NOMO-1 (cell line): Measurements from ENCODE around the gene RTN4IP1.
"Not testable (repeated sequence)": the region's sequence is repeated elsewhere in the genome, so short reads cannot be mapped to it uniquely, and the experiment has no call there.

Experiments used
- DNase-seq, 2 experiments: peaks; one replicate each; lab custom pipeline; 2025; ENCODE audit not compliant: unreplicated experiment in 2 of 2; lab: John Stamatoyannopoulos, UW

RTN4IP1 gene

GRCh38 chr6:106628658-106629102, 618 bp downstream of the RTN4IP1 start:
- DNase-seq: peak in 1 of 2 experiments; percentile 22

- DNase-seq: peak in 1 of 2 experiments; percentile 22
These were observed 1.5 kb downstream of the RTN4IP1 start for GRCh38 chr6:106627760-106628159.

GRCh38 chr6:106626485-106626884, 2.8 kb downstream of the RTN4IP1 start:
- no peak for DNase-seq

DNA sequence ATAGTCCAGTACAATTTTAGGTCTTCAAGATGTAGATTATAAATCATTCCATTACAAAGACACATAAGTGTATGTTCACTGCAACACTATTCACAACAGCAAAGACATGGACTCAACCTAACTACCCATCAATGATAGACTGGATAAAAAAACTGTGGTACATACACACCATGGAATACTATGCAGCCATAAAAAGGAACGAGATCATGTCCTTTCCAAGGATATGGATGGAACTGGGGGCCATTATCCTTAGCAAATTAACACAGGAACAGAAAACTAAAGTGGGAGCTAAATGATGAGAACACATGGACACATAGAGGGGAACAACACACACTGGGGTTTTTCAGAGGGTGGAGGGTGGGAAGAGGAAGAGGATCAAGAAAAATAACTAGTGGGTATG, 6.3 kb downstream of the RTN4IP1 start:
- DNase-seq: no peak

- DNase-seq: no peak
These were observed 6.9 kb downstream of the RTN4IP1 start for GRCh38 chr6:106622412-106622811.

DNA sequence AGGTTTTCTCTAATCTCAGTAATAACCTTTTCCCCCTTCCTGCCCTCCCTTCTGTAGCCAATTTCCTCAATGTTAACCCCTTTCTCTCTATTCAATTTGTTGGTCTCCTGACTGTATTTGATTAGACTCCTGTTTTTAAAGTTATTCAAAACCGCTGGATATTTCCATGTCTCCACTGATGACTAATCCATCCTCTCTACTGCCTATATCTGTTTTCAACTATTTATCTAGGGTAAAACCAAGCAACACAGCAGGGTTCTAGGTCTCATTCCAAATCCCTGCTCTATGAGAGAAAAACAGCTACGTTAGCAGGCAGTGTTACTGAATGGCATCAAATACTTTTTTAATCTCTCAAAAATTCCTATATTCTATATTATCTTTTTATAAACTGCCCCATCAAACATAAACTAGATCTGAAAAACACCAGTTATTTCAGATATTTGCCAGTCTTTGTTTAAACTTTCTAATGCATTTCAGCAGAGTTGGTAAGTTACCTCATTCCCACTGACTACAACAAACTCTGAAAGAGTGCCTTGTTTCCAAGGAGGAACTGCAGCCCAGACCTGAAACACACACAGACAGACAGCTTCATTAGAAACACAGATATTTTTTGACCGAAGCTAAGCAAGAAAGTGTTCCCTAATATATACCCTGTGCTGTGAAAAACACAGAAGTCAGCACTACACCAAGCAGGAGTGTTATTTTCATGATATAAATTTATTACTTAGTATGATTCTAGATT, 8.2 kb downstream of the RTN4IP1 start:
- DNase-seq: no peak

DNA sequence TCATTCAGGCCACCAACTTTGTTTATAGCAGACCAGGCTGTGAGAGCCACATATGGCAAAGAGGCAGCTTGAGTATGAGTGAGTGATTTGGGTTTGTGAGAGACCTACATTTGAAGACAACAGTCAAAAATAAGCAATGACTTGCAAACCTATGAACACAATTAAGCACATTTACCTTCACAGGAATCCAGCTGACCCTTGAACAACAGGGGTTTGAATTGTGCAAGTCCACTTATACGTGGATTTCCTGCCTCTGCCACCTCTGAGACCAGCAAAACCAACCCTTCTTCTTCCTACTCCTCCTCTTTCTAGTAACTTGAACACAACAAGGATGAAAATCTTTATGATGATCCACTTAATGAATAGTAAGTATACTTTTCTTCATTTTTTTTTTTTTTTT, 10.1 kb downstream of the RTN4IP1 start:
- no peak for DNase-seq

DNA sequence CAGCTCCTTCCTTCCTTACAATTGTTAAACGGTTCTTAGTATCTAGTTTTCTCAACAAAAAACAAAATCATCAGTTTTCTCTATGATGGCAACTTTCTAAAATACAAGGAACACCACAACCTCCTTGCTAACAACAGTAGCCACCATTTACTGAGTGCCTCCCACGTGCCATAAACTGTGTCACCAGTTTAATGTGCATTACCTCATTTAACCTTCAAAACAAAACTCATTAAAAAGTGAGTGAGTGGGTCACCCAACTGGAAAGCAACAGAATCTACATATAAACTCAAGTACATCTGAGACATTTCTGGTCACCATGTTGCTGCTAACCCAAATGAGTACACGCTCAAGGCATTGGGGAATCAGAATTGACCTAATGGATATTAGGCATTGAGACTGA, 11.0 kb downstream of the RTN4IP1 start:
- DNase-seq: no peak

GRCh38 chr6:106617857-106618256, 11.4 kb downstream of the RTN4IP1 start:
- no peak for DNase-seq

- peak in 1 of 2 experiments; percentile 56 for DNase-seq
These were observed 12.0 kb downstream of the RTN4IP1 start for GRCh38 chr6:106617302-106617701.

DNA sequence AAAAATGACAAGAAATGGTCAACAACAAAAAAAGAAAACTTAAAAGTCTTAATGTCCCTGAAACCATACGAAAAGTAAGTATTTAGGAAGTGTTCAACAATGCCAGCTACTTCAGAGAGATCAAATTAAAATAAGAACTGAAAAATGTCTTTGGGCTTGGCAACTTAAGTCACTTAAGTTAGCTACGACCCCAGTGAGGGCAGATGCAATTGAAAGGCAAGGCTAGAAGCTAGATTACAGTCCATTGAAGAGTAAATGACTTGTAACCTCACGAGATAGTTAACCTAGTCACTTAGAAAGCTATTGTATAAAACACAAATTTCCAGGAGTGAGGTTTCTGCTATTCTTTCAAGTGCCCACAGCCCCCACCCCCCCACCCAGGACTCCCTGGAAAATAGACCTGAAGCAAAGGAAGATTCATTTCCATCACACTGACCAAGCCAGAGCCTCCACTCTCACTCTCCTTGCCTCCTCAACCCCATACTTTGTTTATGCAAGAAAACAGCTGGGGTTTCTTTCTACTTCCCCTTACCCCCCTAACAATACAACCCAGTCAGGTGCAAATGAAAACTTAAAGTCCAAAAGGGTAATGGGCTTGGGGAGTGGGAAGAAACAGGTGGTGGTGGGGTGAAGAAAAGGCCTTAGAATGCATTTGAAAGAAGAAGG, 14.6 kb downstream of the RTN4IP1 start:
- no peak for DNase-seq

DNA sequence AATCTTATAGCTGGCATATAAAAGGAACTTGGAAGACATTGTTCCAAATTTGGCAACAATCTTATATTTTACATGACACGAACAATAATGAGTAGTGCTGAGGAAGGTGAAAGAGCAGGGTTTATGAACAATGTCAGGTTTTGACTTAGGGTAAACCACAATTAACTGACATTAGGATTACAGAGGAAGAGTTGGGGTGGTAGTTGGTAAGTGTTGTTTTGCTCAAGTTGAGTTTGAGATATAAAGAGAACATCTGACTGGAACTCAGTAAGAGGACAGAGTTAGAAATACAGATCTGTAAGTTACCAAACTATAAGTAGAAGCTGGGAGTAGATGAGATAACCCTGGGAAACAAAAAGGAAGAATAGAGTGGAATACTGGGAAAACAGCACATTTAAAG, 15.1 kb downstream of the RTN4IP1 start:
- DNase-seq: peak; percentile 5

DNA sequence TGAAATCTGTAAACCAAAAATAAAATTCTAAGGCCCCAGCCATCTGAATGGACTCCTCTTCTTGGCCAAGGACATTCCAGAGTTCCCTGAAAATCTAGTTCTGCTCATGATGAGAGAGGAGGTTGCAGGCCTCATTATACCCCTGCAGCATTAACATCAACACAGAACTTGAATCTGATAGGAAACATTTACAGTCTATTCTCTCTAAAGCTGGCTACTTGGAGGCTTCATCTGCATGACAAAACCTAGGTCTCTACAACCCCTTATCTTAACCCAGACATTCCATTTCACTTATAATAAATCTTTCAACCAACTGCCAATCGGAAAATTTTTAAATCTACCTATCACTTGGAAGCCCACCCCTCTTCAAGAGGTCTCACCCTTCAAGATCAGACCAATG, 15.7 kb downstream of the RTN4IP1 start:
- DNase-seq: no peak

DNA sequence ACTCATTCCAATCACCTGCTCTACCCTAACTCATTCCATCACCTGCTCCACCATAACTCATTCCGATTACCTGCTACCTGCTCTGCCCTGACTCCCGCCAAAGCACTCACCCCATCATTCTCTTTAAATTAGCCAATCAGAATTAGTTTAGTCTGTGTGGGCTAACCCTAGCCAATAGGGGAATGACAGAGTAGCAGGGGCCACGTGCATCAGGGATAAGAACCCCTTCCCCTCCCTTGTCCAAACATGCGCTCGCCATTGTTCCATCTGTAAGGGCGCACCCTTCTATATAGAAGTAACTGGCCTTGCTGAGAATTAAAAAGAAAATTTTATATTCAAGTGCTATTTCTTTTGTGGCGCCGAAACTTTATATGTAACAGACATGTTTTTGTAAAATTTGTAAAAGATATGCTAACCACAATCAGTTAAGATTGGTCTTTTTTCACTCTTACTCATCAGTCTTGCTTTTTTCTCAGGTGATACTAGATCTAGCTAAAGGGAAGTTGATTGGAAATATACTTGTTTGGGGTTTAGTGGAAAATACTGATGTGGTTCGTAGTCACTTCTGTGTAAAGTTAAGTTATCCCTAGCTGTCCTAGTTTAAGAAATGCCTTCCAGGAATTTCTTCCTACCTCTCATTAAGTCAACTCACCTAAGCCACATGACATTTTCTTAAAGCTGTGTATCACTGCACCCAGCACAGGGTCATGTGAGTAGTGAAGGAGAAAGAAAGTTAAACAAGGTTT, 16.5 kb downstream of the RTN4IP1 start:
- no peak for DNase-seq

DNA sequence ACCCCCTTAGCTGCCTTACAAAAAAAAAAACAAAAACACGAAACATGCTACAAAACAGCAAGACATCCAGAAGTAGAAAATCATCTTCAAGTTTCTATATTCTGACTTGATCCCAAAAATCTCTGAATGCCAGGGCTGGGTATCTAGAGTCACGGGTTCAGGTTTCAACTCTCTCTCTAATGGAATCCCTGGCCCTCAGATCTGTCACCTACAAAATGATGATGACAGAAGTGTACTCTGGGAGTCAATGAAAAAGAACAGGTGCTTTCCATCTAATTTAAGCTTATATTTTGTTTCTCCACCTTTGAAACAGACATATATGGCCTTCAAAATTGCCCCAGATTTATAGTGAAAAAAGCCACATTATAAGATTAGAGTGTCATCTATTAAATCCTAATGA, 18.3 kb downstream of the RTN4IP1 start:
- DNase-seq: no peak

GRCh38 chr6:106609699-106610098, 19.6 kb downstream of the RTN4IP1 start:
- DNase-seq: peak; percentile 2 to 19

DNA sequence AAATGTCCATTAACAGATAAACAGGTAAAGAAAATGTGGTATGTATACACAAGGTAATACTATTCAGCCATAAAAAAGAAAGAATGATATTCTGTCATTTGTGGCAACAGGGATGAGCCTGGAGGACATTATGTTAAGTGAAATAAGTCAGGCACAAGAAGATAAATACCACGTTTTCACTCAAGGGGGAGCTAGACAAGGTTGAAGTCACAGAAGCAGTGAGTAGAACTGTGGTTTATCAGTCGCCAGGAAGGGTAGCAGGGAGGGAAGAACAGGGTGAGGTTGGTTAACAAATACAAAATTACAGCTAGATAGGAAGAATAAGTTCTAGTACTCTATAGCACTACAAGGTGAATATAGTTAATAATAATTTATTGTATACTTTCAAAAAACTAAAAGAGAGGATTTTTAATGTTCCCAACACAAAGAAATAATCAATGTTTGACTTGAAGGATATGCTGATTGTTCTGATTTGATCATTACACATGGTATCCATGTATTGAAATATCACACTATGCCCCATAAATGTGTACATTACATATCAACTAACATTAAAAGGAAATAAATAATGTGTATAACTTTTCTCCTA, 21.1 kb downstream of the RTN4IP1 start:
- peak; percentile 38 to 55 for DNase-seq

GRCh38 chr6:106600329-106600728, 29.0 kb downstream of the RTN4IP1 start:
- no peak for DNase-seq

DNA sequence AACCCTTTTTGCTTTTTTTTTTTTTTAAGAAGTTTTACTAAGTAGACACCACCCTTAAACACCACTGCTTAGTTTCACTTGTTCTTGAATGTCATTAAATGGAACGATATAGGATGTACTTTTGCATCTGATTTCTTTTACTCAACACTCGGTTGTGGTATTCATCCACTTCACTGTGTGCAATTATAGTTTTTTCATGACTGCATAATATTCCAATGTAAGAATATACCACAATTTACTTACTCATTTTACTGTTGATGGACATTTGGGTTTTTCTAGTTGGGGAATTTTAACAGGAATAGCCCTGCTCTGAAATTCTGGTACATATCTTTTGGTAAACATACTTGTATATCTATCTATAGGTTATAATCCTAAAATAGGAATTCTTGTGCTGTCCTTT, 29.9 kb downstream of the RTN4IP1 start:
- no peak for DNase-seq

DNA sequence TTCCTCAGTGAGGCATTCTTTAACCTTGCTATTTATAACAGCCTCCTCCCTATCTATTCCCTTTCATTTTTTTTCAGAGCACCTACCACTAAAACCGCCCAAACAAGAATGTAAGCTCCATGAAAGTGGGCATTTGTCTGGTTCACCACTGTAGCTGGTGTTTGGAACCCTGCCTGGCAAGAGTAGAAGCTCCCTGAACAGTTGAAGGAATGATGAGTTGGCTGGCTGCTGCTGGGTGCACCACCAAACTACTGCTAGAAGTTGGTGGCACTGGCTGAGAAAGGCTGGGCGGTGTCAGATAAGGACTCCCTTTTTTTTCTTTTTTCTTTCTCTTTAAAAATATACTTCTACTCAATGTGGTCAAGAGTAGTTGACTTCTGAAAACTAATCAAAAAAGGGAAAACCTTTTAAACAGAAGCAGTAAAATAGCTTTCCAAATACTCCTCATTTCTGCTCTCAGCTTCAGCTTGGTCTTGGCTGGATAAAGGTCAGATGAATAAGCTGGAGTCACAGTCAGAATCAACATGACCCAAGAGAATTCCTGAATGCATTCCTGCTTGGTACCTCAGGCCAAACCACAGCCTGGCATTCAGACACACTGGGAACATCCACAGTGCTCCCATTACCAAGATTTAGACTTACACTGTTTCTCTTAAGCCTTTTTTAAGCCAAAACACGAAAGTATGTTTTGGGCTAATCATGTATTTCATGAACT, 38.0 kb downstream of the RTN4IP1 start:
- DNase-seq: no peak

DNA sequence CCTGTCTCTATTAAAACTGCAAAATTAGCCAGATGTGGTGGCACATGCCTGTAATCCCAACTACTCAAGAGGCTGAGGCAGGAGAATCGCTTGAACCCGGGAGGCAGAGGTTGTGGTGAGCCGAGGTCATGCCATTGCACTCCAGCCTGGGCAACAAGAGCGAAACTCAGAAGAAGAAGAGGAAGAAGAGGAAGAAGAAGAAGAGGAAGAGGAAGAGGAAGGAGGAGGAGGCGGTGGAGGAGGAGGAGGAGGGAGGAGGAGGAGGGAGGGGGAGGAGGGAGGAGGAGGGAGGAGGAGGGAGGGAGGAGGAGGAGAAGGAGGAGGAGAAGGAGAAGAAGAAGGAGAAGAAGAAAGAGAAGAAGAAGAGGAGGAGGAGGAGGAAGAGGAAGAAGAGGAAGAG, 40.4 kb downstream of the RTN4IP1 start:
- not testable (repeated sequence) for DNase-seq
